ENCODE data around the gene PLEKHA7.

PLEKHA7 gene

GRCh38 chr11:16989554-16989953 lies 24.7 kb downstream of the PLEKHA7 start:
- H4K20me1 ChIP-seq (ENCODE audit: insufficient read depth): no peaks in the 10 kb centered on the region
- no peaks in the 10 kb centered on the region for H3K27me3 ChIP-seq (ENCODE audit: insufficient read depth, low read depth)
- no peak overlapping the region for H3K4me2 ChIP-seq
- no peak for TF ChIP-seq CTCF (conservative IDR thresholded peaks at IDR 0.05; ENCODE audit: low read depth, low read length)
- H3K9ac ChIP-seq: no peak overlapping the region
- H3K4me3 ChIP-seq (IDR thresholded peaks at IDR 0.05; ENCODE audit: insufficient read depth, low read depth, low read length): no peak overlapping the region
- peaks cover 54% of the 10 kb centered on the region for H3K4me1 ChIP-seq (ENCODE audit: low read depth, poor library complexity, severe bottlenecking)
- H3K27ac ChIP-seq: no peak overlapping the region
- H3K79me2 ChIP-seq (ENCODE audit: insufficient read depth, low read depth): no peaks in the 10 kb centered on the region
- no peaks in the 10 kb centered on the region for H3K36me3 ChIP-seq (ENCODE audit: insufficient read depth)
- H2AFZ ChIP-seq (ENCODE audit: low read depth): no peak overlapping the region

- TF ChIP-seq CTCF (conservative IDR thresholded peaks at IDR 0.05; ENCODE audit: low read depth, low read length): no peak
- no peaks in the 10 kb centered on the region for H4K20me1 ChIP-seq (ENCODE audit: insufficient read depth)
- H3K36me3 ChIP-seq (ENCODE audit: insufficient read depth): no peaks in the 10 kb centered on the region
- no peak overlapping the region for H3K4me3 ChIP-seq (IDR thresholded peaks at IDR 0.05; ENCODE audit: insufficient read depth, low read depth, low read length)
- H3K27me3 ChIP-seq (ENCODE audit: insufficient read depth, low read depth): no peaks in the 10 kb centered on the region
- no peak overlapping the region for H3K27ac ChIP-seq
- H3K79me2 ChIP-seq (ENCODE audit: insufficient read depth, low read depth): no peaks in the 10 kb centered on the region
- no peak overlapping the region for H3K9ac ChIP-seq
- H3K4me2 ChIP-seq: peak overlapping the region; percentile 64
- H2AFZ ChIP-seq (ENCODE audit: low read depth): no peak overlapping the region
- peaks cover 74% of the 10 kb centered on the region for H3K4me1 ChIP-seq (ENCODE audit: low read depth, poor library complexity, severe bottlenecking)
These were observed 27.0 kb downstream of the PLEKHA7 start for GRCh38 chr11:16987205-16987568.

GRCh38 chr11:16986434-16987204 lies 27.6 kb downstream of the PLEKHA7 start:
- Histone ChIP-seq H2AFZ (ENCODE audit: low read depth) (no peak overlapping the region), H3K4me1 (ENCODE audit: low read depth, poor library complexity, severe bottlenecking) (peaks cover 80% of the 10 kb centered on the region), H3K4me2 (peak overlapping the region; percentile 64), H3K79me2 (ENCODE audit: insufficient read depth, low read depth) (no peaks in the 10 kb centered on the region), H3K36me3 (ENCODE audit: insufficient read depth) (no peaks in the 10 kb centered on the region), H4K20me1 (ENCODE audit: insufficient read depth) (no peaks in the 10 kb centered on the region), H3K27me3 (ENCODE audit: insufficient read depth, low read depth) (no peaks in the 10 kb centered on the region), H3K9ac (no peak overlapping the region), H3K27ac (peak overlapping the region; percentile 15; the same call in 1 of the 2 replicates), H3K4me3 (IDR thresholded peaks at IDR 0.05; ENCODE audit: insufficient read depth, low read depth, low read length) (no peak overlapping the region)
- no peak for TF ChIP-seq CTCF (conservative IDR thresholded peaks at IDR 0.05; ENCODE audit: low read depth, low read length)

GRCh38 chr11:16985297-16985696 lies 28.9 kb downstream of the PLEKHA7 start:
- Histone ChIP-seq H3K4me2 (no peak overlapping the region), H3K4me3 (IDR thresholded peaks at IDR 0.05; ENCODE audit: insufficient read depth, low read depth, low read length) (no peak overlapping the region), H3K27me3 (ENCODE audit: insufficient read depth, low read depth) (no peaks in the 10 kb centered on the region), H3K79me2 (ENCODE audit: insufficient read depth, low read depth) (peaks cover 6% of the 10 kb centered on the region; the same call in 1 of the 2 replicates), H4K20me1 (ENCODE audit: insufficient read depth) (no peaks in the 10 kb centered on the region), H3K9ac (no peak overlapping the region), H3K36me3 (ENCODE audit: insufficient read depth) (no peaks in the 10 kb centered on the region), H3K4me1 (ENCODE audit: low read depth, poor library complexity, severe bottlenecking) (peaks cover 80% of the 10 kb centered on the region), H3K27ac (no peak overlapping the region), H2AFZ (ENCODE audit: low read depth) (no peak overlapping the region)
- TF ChIP-seq CTCF (conservative IDR thresholded peaks at IDR 0.05; ENCODE audit: low read depth, low read length): no peak
